Liver (tissue), 9 donors: ENCODE measurements around the gene DSC2. TPM values are rescaled to one million over a fixed set of nuclear protein-coding genes. Genes with fewer than 3 reads are reported as not detected.
"Not testable (repeated sequence)": the region's sequence is repeated elsewhere in the genome, so short reads cannot be mapped to it uniquely, and the experiment has no call there.

ENCODE experiments used
- DNase-seq: peaks from one replicate; pipeline ENCODE4 v3.0.0-alpha.2; 2017; ENCODE audit warnings: low spot score
- H3K27ac ChIP-seq, 2 donors: one replicate each; pipeline ENCODE4 v1.7.0; 2013; ENCODE audit warnings: inconsistent platforms in 2 of 2, low read length in 2 of 2, control low read depth in 1 of 2, low read depth in 1 of 2, mild to moderate bottlenecking in 1 of 2
- H3K27me3 ChIP-seq, 4 donors: one replicate each; pipeline versions ENCODE4 v1.6.1 to v1.7.0; 2013; ENCODE audit warnings: low read length in 3 of 4, inconsistent platforms in 1 of 4, mild to moderate bottlenecking in 1 of 4, moderate library complexity in 1 of 4; ENCODE audit not compliant: control insufficient read depth in 4 of 4, insufficient read depth in 4 of 4
- H3K36me3 ChIP-seq, 4 donors: one replicate each; pipeline versions ENCODE4 v1.6.1 to v1.7.0; 2013; ENCODE audit warnings: low read length in 3 of 4, mild to moderate bottlenecking in 3 of 4, low read depth in 1 of 4, moderate library complexity in 1 of 4; ENCODE audit not compliant: control insufficient read depth in 4 of 4, insufficient read depth in 3 of 4
- H3K4me1 ChIP-seq, 4 donors: one replicate each; pipeline versions ENCODE4 v1.6.1 to v1.7.0; 2013; ENCODE audit warnings: low read length in 3 of 4, mild to moderate bottlenecking in 3 of 4, moderate library complexity in 1 of 4; ENCODE audit not compliant: control insufficient read depth in 4 of 4, insufficient read depth in 4 of 4
- H3K4me3 ChIP-seq, 3 donors: one replicate each; pipeline versions ENCODE4 v1.6.1 to v1.7.0; 2013; ENCODE audit warnings: low read length in 3 of 3, control low read depth in 1 of 3, low read depth in 1 of 3, mild to moderate bottlenecking in 1 of 3
- H3K9ac ChIP-seq, 2 donors: one replicate each; pipeline ENCODE4 v1.7.0; 2013; ENCODE audit warnings: low read length in 2 of 2, mild to moderate bottlenecking in 2 of 2, moderate library complexity in 2 of 2, control low read depth in 1 of 2, low read depth in 1 of 2
- H3K9me3 ChIP-seq, 4 donors: one replicate each; pipeline versions ENCODE4 v1.6.1 to v1.7.0; 2013; ENCODE audit warnings: low read length in 3 of 4; ENCODE audit not compliant: control insufficient read depth in 4 of 4
- ATF3 ChIP-seq: IDR thresholded peaks from 2 replicates; pipeline ENCODE4 v1.6.1; 2016; ENCODE audit warnings: antibody characterized with exemption
- CTCF ChIP-seq: fragments of 150-350 bp; IDR thresholded peaks from 2 replicates; pipeline ENCODE4 v1.5.1; 2017; ENCODE audit warnings: improper control_type of control experiment, low read depth, low read length; ENCODE audit not compliant: missing input control
- EGR1 ChIP-seq, 2 donors: IDR thresholded peaks; 2 replicates each; pipeline ENCODE4 v1.6.1; 2016 to 2018; ENCODE audit warnings: antibody characterized with exemption in 2 of 2, low read depth in 2 of 2
- FOXA1 ChIP-seq: IDR thresholded peaks from 2 replicates; pipeline ENCODE4 v1.6.1; 2016; ENCODE audit warnings: antibody characterized with exemption
- FOXA2 ChIP-seq: IDR thresholded peaks from 2 replicates; pipeline ENCODE4 v1.6.1; 2016; ENCODE audit warnings: antibody characterized with exemption
- GABPA ChIP-seq, 2 donors: IDR thresholded peaks in 1 of 2; conservative IDR thresholded peaks in 1 of 2; 2 replicates each; pipeline ENCODE4 v1.6.1; 2016; ENCODE audit warnings: antibody characterized with exemption in 2 of 2, mild to moderate bottlenecking in 1 of 2, moderate library complexity in 1 of 2
- HNF4A ChIP-seq, 2 donors: conservative IDR thresholded peaks; 2 replicates each; pipeline ENCODE4 v1.6.1; 2016; ENCODE audit warnings: antibody characterized with exemption in 2 of 2, mild to moderate bottlenecking in 2 of 2
- HNF4G ChIP-seq: IDR thresholded peaks from 2 replicates; pipeline ENCODE4 v1.6.1; 2016; ENCODE audit warnings: antibody characterized with exemption
- JUND ChIP-seq, 2 donors: IDR thresholded peaks; 2 replicates each; pipeline ENCODE4 v1.6.1; 2016; ENCODE audit warnings: antibody characterized with exemption in 2 of 2
- MAX ChIP-seq: IDR thresholded peaks from 2 replicates; pipeline ENCODE4 v1.6.1; 2016; ENCODE audit warnings: antibody characterized with exemption
- NR2F2 ChIP-seq: IDR thresholded peaks from 2 replicates; pipeline ENCODE4 v1.6.1; 2016; ENCODE audit warnings: antibody characterized with exemption
- RAD21 ChIP-seq, 2 donors: IDR thresholded peaks; 2 replicates each; pipeline ENCODE4 v1.6.1; 2016; ENCODE audit warnings: antibody characterized with exemption in 2 of 2, mild to moderate bottlenecking in 2 of 2
- REST ChIP-seq: IDR thresholded peaks from 2 replicates; pipeline ENCODE4 v1.6.1; 2016; ENCODE audit warnings: antibody characterized with exemption, mild to moderate bottlenecking
- RXRA ChIP-seq, 2 donors: IDR thresholded peaks; 2 replicates each; pipeline ENCODE4 v1.6.1; 2017 to 2018; ENCODE audit warnings: antibody characterized with exemption in 2 of 2, mild to moderate bottlenecking in 1 of 2
- SP1 ChIP-seq: IDR thresholded peaks from 2 replicates; pipeline ENCODE4 v1.6.1; 2018; ENCODE audit warnings: antibody characterized with exemption, mild to moderate bottlenecking
- TAF1 ChIP-seq: conservative IDR thresholded peaks from 2 replicates; pipeline ENCODE4 v1.6.1; 2016; ENCODE audit warnings: antibody characterized with exemption, mild to moderate bottlenecking
- YY1 ChIP-seq: IDR thresholded peaks from 2 replicates; pipeline ENCODE4 v1.6.1; 2016; ENCODE audit warnings: antibody characterized with exemption, mild to moderate bottlenecking
- ZBTB33 ChIP-seq: IDR thresholded peaks from 2 replicates; pipeline ENCODE4 v1.6.1; 2016; ENCODE audit warnings: antibody characterized with exemption
- WGBS: extraction: QIAGEN DNeasy Blood & Tissue Kit; methylation state at CpG from one replicate; pipeline ENCODE4 v1.1.7; 2013; 5-methylcytosine and 5-hydroxymethylcytosine counted together
- polyA plus RNA-seq, 2 donors: library from polyadenylated mRNA; stranded (reverse) in 1 of 2; unstranded in 1 of 2; fragments of 200-250 nt in 1 of 2; fragments of >200 nt in 1 of 2; fragmentation: Nextera tagmentation in 1 of 2; extraction: Ambion mirVana in 1 of 2; gene quantifications; one replicate each; pipeline versions ENCODE4 v1.2.1 to v1.2.3, GENCODE V29; 2013 to 2015
- total RNA-seq, 2 donors: library from RNA; depleted of rRNA; stranded (reverse); fragments of >200 nt; gene quantifications; one replicate each; pipeline ENCODE4 v1.2.3, GENCODE V29; 2014
- donor health status: healthy.
- donor health status: healthy.
- donor health status: healthy.
- donor health status: healthy.
- donor health status: healthy.

The DSC2 gene
- total and polyA plus RNA-seq, 4 donors: 3.7 to 16.4 (median 7.4) TPM

- WGBS: 92% methylated on average over 3 of the region's 3 CpGs
- H3K27ac ChIP-seq: no peak overlapping the region
- no peaks in the 10 kb centered on the region for H3K27me3 ChIP-seq
- no peak for DNase-seq
- H3K36me3 ChIP-seq: no peaks in the 10 kb centered on the region
- no peak overlapping the region for H3K4me3 ChIP-seq
- H3K9me3 ChIP-seq: no peaks in the 10 kb centered on the region
- no peaks in the 10 kb centered on the region for H3K4me1 ChIP-seq
- no peak overlapping the region for H3K9ac ChIP-seq
- no peak for TF ChIP-seq FOXA1
- no peak for TF ChIP-seq SP1
- TF ChIP-seq ZBTB33: no peak
- TF ChIP-seq RAD21 (IDR thresholded peaks at IDR 0.05): no peak
- TF ChIP-seq JUND (IDR thresholded peaks at IDR 0.05): no peak
- no peak for TF ChIP-seq HNF4A (conservative IDR thresholded peaks at IDR 0.05)
- no peak for TF ChIP-seq CTCF
- TF ChIP-seq FOXA2: no peak
- no peak for TF ChIP-seq GABPA (IDR thresholded peaks at IDR 0.05 in 1 of 2, conservative IDR thresholded peaks at IDR 0.05 in 1 of 2)
- no peak for TF ChIP-seq ATF3
- TF ChIP-seq HNF4G: no peak
- no peak for TF ChIP-seq RXRA (IDR thresholded peaks at IDR 0.05)
- TF ChIP-seq MAX: no peak
- no peak for TF ChIP-seq YY1
- TF ChIP-seq TAF1: no peak
- no peak for TF ChIP-seq NR2F2
- TF ChIP-seq EGR1 (IDR thresholded peaks at IDR 0.05; ENCODE audit: low read depth in 2 of 2): no peak
- TF ChIP-seq REST: no peak
Observed at GRCh38 chr18:31015715-31016434, 86.3 kb downstream of the DSC2 start.

- H3K36me3 ChIP-seq, H3K9me3 ChIP-seq, H3K9ac ChIP-seq, DNase-seq, H3K4me1 ChIP-seq, H3K27ac ChIP-seq, H3K27me3 ChIP-seq, H3K4me3 ChIP-seq: not testable (repeated sequence)
- WGBS: 85% methylated on average over 7 of the region's 7 CpGs
Observed at GRCh38 chr18:31011455-31011854, 90.8 kb downstream of the DSC2 start.
